Endothelial cell (in vitro differentiated cells): ENCODE results near the gene KDM4B. TPM values are rescaled to one million over a fixed set of nuclear protein-coding genes. Genes with fewer than 3 reads are reported as not detected.

ENCODE experiments used
- DNase-seq: peaks from one replicate; pipeline ENCODE4 v3.0.0; 2021; ENCODE audit warnings: low spot score
- H3K27ac Mint-ChIP-seq: one replicate; pipeline ENCODE4 v1.8.0; 2021; ENCODE audit warnings: mixed read lengths, inconsistent platforms; ENCODE audit not compliant: unreplicated experiment
- H3K27me3 Mint-ChIP-seq: one replicate; pipeline ENCODE4 v1.8.0; 2021; ENCODE audit warnings: mild to moderate bottlenecking, moderate library complexity, mixed read lengths, inconsistent platforms; ENCODE audit not compliant: unreplicated experiment
- H3K36me3 Mint-ChIP-seq: one replicate; pipeline ENCODE4 v1.8.0; 2021; ENCODE audit warnings: mild to moderate bottlenecking, low read depth, mixed read lengths, inconsistent platforms; ENCODE audit not compliant: unreplicated experiment
- H3K4me1 Mint-ChIP-seq: one replicate; pipeline ENCODE4 v1.8.0; 2021; ENCODE audit warnings: mild to moderate bottlenecking, mixed read lengths, inconsistent platforms; ENCODE audit not compliant: unreplicated experiment
- H3K4me3 Mint-ChIP-seq: one replicate; pipeline ENCODE4 v1.8.0; 2021; ENCODE audit warnings: mild to moderate bottlenecking, mixed read lengths, inconsistent platforms; ENCODE audit not compliant: unreplicated experiment
- H3K9me3 Mint-ChIP-seq: one replicate; pipeline ENCODE4 v1.8.0; 2021; ENCODE audit warnings: mixed read lengths, inconsistent platforms; ENCODE audit not compliant: unreplicated experiment
- total RNA-seq: library from RNA; stranded (reverse); fragmentation: NEBNext Ultra II Directional; extraction: Animal tissue kit (Norgen Biotek cat#: 25700); gene quantifications from one replicate; pipeline ENCODE4 v1.2.1, GENCODE V29; 2021; ENCODE audit not compliant: unreplicated experiment
- TF ChIP-seq, protein P1 (sequence below): fragments of 200-600 bp; sonication (generic); IDR thresholded peaks from one replicate; pipeline ENCODE4 v1.5.0; 2021; ENCODE audit warnings: antibody characterized with exemption; ENCODE audit not compliant: unreplicated experiment

The KDM4B gene
- total RNA-seq, 1 donor from 2014 or later = 42.4 TPM

DNA sequence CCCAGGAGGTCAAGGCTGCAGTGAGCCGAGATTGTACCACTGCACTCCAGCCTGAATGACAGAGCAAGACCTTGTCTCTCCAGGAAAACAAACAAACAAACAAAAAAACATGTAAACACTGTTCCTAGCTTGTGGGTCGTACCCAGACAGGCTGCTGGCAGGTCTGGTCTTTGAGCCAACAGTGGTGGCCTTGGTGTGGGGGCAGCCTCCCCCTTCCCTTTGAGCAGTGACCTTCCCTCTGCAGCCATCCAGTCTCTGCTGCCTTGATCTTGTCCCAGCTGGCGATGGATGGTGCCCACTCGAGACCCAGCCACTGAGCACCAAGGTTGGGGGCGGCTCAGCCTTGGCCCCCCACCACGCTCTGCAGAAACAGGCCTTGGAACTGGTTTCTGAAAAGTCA is 143.3 kb downstream of the KDM4B start:
- H3K4me3 Mint-ChIP-seq = peak overlapping the region; percentile 6
- H3K4me1 Mint-ChIP-seq = peaks cover 8% of the 10 kb centered on the region
- TF ChIP-seq, protein P1, sequence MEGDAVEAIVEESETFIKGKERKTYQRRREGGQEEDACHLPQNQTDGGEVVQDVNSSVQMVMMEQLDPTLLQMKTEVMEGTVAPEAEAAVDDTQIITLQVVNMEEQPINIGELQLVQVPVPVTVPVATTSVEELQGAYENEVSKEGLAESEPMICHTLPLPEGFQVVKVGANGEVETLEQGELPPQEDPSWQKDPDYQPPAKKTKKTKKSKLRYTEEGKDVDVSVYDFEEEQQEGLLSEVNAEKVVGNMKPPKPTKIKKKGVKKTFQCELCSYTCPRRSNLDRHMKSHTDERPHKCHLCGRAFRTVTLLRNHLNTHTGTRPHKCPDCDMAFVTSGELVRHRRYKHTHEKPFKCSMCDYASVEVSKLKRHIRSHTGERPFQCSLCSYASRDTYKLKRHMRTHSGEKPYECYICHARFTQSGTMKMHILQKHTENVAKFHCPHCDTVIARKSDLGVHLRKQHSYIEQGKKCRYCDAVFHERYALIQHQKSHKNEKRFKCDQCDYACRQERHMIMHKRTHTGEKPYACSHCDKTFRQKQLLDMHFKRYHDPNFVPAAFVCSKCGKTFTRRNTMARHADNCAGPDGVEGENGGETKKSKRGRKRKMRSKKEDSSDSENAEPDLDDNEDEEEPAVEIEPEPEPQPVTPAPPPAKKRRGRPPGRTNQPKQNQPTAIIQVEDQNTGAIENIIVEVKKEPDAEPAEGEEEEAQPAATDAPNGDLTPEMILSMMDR = no peak
- no peak overlapping the region for H3K27ac Mint-ChIP-seq
- DNase-seq = no peak
- H3K36me3 Mint-ChIP-seq = peaks cover 25% of the 10 kb centered on the region
- H3K9me3 Mint-ChIP-seq = peaks cover 5% of the 10 kb centered on the region
- H3K27me3 Mint-ChIP-seq = peaks cover 8% of the 10 kb centered on the region

DNA sequence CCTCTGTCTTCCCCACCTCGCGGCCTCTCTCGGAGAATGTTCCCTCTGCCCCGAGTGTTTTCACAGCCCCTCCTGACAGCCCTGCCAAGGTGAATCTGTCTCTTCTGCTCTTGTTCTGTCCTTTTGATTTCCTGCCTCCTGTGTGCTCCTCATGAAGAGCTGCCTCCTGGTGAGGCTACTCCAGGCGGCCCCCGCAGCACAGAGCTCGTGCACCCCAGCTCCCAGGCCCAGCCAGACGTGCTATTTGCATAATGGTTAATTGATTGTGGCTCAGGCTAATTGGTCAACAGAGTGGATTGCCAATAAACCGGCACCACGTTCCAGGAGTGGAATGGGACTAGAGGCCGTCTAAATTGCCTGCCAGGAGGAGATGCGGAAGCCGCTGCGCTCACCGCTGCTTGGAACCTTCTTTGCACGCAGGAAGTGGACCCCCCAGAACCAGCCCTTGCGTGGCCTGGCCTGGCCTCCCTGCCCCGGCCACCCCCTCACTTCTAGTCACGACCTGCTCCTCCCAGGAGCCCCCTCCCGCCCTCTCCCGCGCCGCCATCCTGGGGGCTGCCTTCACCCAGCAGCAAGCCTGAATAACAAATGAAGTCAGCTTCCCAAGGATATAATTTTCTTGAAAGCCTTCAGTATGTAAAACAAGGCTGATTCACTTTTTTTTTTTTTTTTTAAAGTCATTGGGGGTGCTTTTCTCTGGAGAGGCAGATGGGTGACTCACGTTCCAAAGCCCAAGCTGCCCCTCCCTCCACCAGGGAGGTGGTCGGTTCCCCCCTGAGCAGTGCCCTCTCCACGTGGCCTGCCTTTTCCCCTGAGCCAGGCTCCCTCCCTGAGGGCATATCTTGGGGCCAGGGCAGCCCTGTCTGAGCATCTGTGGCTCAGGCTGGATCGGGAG is 144.0 kb downstream of the KDM4B start:
- Mint-ChIP-seq H3K27ac (no peak overlapping the region), H3K27me3 (peaks cover 10% of the 10 kb centered on the region), H3K36me3 (peaks cover 25% of the 10 kb centered on the region), H3K4me3 (peak overlapping the region; percentile 45), H3K9me3 (peaks cover 5% of the 10 kb centered on the region), H3K4me1 (peaks cover 8% of the 10 kb centered on the region)
- DNase-seq = no peak
- TF ChIP-seq, protein P1 = no peak

DNA sequence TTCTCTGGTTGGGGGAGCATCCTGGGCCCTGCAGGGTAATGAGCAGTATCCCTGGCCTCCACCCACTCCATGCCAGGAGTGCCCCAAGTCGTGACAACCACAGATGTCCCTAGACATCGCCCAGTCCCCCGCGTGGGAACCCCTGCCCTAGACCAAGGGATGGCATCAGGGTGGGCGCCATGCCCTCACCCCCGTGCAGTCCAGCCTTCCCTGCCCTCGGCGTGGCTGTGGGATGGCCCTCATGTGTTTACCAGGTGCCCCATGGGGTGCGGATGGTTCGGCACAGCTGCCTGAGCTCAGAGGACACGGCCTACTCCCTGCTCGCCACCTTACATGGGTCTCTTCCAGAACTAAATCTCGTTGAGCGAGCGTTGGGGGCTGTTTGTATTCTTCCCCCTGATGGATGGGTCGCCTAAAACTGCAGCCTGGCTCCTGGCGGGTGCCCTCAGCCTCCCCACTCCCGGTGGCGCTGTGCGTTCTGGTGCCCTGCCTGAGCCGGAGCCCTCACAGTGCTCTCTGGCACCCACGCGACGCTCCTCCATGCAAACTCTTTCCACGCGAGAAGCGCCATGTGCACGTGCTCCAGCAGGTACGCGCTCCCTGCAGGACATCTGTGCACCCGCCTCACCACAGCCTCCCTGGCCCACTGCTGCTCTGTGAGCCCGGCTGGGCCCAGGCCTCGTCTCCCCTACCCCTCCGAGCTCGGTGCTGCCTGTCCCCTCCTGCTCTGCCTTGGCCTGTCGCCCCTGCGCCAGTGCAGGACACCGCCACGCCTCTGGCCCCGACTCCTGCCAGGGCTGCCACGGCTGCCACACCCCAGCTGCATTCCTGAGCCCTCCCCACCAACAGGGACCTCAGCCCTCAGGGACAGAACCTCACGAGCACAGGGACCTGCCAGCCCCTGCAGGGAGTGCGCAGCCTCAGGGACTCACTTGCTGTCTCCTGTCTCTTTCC is 145.0 kb downstream of the KDM4B start:
- peaks cover 8% of the 10 kb centered on the region for H3K4me1 Mint-ChIP-seq
- H3K9me3 Mint-ChIP-seq = peaks cover 5% of the 10 kb centered on the region
- H3K27me3 Mint-ChIP-seq = peaks cover 6% of the 10 kb centered on the region
- TF ChIP-seq, protein P1 = no peak
- no peak overlapping the region for H3K27ac Mint-ChIP-seq
- no peak for DNase-seq
- no peak overlapping the region for H3K4me3 Mint-ChIP-seq
- peaks cover 27% of the 10 kb centered on the region for H3K36me3 Mint-ChIP-seq

DNA sequence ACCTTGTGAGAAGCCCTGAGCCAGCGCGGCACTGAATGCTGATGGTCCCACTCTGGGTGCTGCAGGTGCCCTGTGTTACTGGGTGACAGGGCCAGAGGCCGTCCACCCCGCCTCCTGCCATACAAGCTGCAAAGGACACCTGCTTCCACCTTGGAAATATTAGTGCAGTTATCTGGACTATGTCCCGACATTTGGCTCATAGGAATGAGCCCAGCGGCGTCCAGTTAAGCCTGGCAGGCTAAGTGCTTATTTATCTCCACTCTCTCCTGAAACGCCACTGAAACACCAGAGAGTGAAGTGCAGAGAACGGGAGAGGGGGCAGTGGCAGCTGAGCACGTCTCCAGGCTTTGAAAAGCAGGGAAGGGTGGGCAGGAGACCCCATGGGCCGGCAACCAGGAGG is 145.8 kb downstream of the KDM4B start:
- DNase-seq = no peak
- Mint-ChIP-seq H3K36me3 (peaks cover 32% of the 10 kb centered on the region), H3K27me3 (peaks cover 4% of the 10 kb centered on the region), H3K27ac (no peak overlapping the region), H3K4me3 (no peak overlapping the region), H3K4me1 (peaks cover 8% of the 10 kb centered on the region), H3K9me3 (peaks cover 5% of the 10 kb centered on the region)
- TF ChIP-seq, protein P1 = no peak
